ENCODE results near the gene AGPAT4.

The AGPAT4 gene

DNA sequence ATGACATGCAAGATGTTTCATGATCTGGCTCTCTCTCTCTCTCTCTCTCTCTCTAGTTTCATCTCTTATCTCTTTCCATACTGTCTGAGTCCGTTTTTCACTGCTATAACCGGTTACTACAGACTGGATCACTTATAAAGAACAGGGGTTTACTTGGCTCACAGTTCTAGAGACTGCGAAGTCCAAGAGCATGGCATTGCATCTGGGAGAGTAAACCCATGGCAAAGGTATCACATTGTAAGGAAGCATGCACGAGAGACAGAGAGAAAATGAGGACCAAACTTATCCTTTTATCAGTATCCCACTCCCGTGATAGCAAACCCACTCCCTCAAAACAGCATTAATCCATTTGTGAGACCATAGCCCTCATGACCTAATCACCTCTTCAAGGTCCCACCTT, 7.2 kb upstream of the AGPAT4 start:
- DNase-seq (ENCODE audit: low read depth): no peak

DNA sequence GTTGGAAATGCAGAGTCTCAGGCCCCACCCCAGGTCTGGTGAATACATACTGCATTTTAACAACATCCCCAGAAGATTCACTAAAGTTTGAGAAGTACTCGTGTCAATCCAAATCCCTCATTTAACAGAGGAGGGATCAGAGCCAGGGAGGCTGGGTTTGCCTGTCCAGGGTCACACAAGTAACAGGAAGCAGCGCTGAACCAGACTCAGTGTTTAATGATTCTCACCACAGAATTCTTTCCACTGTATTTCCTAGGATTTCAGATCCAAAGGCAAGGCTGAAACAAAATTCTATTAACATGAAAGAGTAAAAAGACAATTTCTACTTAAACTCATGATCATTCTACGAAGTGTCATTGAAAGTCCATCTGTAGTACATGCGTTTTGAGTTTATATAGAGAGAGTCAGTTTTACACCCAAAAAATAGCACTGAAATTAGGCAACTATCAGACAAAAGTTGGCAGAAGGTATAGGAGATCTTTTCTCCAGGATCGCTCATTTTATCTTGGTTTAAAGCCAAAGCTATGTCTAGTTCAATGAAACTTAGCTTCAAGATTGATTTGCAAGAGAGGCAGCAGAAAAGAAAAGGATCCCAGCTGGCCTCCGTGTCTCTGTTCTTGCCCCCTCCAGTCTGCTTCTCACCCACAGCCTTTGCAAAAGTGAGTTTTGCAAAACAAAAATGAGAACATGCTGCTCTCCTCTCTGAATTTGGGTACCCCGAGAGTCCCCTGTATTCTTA, 6.0 kb upstream of the AGPAT4 start:
- DNase-seq (ENCODE audit: low read depth): no peak

DNA sequence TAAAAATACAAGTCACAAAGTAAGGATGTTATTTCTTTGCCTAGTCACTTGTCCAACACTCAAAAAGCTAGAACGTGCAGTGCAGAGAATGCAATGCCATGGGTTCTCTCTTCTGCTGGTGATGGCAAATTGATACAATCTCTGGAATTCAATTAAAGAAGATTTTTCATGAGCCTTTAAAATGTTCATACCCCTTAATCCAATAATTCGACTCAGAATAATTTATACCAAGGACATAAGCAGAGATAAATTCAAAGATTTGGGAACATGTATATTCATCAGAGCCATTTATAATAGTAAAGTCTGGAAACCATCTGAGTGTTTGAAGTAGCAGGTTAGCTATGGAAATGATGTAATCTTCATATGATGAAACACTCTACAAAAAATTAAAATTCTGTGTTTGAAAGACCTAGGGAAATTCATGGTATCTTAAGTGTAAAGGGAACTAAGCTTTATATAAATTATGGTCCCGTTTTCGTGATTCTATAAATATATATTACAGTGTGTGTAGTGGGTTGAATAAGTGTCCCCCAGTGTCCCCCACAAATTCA, 2.8 kb upstream of the AGPAT4 start:
- DNase-seq (ENCODE audit: low read depth): no peak

DNA sequence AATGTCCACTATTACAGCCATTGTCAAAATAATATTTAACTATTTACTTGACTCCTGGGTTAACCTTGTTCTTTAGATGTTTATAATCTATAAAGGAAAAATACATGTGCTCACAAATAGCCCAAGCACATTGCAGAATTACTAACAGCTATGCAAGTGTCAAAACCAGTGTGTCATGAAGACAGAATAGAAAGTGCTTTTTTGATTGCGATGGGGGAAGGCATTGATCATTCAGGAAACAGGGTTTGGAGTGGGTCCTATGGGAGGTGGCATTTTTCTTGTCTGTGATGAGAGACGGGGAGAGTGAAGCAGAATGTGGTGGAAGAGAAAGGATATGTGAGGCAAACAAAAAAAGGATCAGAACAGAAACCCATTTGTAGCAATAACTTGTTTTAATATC, 1.0 kb upstream of the AGPAT4 start:
- DNase-seq (ENCODE audit: low read depth): no peak

DNA sequence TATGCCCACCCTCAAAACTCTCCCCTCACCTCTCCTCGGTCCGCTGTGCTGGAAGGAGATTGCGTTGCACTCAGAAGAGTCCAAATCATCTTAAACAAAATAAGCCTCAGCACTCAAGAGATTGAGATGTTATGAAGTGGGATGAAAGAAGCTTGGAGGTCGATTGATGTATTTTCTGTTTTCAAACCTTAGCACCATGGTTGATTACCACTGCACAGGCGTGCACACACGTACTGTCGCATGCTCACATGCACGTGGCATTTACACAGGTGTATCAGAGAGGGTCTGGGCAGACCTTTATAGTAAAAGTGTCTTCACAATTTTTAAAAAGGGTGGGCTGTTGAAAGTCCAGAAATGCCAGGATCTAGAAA, 612 bp upstream of the AGPAT4 start:
- DNase-seq (ENCODE audit: low read depth): no peak

DNA sequence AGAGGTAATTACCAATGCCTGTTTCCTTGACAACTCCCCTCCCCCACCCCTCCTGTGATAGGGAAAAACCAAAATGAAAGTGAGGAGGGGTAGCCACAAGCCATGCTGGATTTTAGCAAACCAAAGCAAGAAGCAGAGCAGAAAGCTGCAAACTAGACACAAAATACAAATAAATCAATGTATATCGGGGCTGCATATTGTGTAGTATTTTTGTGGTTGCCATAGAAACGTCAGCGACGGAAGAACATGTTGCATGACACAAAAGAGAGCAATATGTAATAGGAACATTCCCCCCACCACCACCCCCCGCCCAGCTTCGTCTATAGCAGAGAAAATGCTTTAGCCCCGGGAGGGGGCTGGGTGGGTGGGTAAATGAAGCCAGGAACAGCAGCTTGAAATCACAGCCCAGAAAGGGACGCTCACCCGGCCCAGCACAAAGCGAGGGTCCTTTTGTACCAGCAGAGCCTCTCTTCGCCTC, 548 bp downstream of the AGPAT4 start:
- DNase-seq (ENCODE audit: low read depth): peak; percentile 1

DNA sequence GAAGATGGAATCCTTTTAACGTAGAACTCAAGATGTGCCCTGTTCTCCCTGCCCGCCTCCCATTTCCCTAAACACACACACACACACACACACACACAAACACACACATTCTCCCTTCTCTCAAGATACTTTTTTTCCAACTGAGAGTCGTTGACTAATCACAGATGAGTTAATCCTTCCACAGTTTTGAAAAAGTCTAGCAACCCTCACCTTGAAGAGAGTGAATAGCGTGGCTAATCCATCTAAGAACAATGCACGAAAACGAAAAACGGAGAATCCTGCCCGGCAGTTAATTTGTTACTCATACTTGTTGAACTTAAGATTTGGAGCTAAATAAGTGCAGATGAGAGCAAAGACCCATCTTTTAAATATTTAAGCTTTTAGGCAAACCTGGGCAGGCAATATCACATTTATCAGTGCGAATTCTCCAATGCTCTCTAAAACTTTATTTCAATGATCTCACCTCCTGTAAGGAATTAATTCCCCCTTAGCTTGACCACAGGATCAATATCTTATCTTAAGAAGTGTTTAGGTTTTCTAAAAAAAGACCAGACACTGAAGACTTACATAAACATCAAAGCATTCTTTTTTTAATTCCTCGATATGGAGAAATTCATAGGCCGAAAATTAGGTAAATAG, 1.1 kb downstream of the AGPAT4 start:
- no peak for DNase-seq (ENCODE audit: low read depth)

DNA sequence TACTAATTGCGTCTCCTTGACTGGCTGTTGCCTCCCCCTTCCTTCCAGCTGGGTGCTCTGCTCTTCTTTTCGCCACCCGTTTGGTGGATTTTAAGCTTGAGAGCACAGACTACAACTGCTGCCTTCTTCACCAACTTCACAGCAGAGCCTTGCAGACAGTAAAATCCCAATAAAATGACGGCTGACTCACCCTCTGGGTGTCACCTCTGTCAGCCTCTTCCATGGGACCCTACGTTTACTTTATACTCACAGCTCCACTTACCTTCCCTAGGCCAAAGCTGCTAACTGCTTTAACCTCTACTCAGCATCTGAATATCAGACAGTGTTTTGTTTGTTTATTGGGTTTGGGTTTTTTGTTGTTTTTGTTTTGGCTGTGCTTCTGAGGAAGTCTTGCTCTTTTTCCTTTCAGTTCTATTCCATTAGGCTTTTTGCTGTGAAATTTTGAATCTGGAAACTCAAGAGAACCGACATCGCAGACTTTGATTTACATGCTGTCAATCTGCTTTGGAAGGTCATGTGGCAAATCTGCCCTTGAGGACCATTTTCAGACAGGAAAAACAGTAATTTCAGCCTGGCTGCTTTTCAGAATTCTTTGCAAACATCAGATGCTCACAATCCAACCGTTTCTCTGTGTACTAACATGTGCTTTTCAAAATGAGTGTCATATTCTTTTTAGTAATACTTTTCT, 2.4 kb downstream of the AGPAT4 start:
- no peak for DNase-seq (ENCODE audit: low read depth)

DNA sequence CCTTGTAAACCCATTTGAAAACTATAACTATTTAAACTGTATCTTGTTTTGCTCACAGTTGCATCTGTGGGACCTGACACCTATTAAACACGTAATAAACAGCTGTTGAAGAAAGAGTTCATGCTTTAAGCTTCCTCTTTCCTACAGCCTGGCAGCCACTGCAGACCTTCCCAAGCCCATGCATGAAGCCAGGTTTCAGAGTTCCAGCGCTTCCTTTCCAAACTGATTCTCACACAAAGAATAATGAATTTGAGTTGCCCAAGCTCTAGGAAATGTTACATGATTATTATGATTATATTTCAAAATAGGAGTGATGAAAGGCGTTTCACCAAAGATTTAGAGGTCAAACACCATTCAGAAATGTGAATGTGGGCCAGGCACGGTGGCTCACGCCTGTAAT, 3.7 kb downstream of the AGPAT4 start:
- DNase-seq (ENCODE audit: low read depth): no peak

DNA sequence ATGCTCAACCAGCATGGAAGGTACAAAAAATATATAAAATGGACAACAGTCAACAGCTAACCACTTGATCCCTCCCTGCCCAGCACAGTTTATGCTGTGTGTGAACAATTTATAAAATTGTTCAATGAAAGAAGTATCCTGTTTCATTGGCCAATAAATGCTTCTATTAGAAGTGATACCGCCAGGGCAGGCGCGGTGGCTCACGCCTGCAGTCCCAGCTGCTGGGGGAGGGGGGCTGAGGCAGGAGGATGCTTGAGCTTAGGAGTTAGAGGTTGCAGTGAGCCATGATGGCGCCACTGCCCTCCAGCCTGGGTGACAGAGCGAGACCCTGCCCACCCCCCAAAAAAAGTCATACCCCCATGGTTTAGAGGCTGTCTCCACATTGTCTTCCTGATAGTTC, 4.6 kb downstream of the AGPAT4 start:
- DNase-seq (ENCODE audit: low read depth): no peak

DNA sequence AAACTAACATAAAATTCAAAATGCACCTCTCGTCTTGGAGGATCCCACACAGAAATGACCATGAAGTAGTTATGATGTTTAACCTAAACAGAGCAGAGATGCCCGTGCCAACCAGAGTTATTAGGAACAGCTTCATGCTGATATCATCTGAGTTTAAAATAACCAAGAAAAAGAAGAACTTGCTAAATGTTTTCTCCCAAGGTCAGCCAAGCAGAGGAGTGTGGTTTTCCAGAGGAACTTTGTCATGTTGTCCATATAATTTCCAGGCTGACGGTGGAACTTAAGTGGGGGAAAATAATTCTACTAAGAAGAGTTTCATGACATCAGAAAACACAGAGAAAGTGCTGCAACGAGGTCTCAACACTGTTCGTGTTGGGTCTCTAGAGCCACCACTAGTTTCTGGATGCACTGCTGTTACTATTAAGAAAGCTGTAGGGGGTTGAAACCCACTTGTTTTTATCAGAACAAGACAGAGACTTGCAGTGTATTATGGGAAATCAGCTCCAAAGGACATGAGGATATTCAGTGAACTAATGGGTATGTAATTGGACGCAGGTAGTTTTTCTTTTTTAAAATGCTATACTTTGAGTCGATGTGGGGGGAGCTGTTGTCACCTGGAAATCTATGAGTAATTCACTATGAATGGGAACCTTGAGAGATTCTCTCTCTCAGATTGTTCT, 5.2 kb downstream of the AGPAT4 start:
- DNase-seq (ENCODE audit: low read depth): no peak

DNA sequence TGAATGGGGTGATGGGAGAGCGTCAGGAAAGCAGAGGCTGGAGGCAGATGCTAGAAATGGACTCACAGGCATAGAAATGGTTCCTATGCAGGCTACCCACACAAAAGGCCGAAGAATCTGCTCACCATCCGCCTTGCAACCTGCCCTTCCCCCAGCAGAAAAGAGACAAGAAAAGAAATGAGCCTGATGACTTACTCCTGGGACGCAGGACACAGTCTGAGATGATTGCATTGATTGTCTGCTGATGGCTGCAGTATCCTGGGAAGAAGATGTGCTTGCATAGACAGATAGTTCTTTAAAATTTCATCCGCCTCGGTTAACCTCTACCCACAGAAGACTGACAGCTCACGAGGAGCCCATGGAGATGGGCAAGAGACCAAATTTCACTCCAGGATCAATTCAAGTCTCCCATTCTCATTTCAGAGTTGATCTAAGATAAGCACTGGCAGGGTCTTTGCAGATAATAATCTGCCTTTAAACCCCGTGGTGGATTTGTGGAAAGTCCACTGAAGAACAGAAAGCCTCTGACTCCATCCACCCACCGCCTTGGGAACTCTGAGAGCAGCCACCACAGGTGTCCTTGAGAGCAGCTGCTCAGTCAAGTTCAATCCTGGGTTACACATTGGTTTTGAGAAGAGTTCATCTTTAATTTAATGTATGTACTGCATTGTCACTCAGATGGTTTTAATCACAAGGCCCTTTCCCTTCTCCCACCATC, 7.2 kb downstream of the AGPAT4 start:
- no peak for DNase-seq (ENCODE audit: low read depth)

DNA sequence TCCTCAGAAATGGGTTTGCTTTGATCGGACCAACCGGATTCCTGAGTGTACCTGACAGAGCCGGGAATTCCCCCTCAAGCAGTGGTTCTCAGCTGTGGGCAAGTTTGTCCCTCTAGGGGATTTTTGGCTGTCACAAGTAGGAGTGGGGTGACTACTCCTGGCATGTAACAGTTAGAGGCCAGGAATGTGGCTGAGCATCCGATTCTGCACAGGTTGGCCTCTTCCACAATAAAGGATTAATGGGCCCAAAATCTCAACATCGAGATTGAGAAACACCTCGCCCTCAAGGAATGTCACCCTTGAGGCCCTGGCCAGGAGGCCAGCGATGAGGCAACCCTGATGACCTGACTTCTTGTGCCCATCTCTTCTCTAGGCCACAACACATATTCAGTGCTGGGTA, 7.9 kb downstream of the AGPAT4 start:
- DNase-seq (ENCODE audit: low read depth): no peak

DNA sequence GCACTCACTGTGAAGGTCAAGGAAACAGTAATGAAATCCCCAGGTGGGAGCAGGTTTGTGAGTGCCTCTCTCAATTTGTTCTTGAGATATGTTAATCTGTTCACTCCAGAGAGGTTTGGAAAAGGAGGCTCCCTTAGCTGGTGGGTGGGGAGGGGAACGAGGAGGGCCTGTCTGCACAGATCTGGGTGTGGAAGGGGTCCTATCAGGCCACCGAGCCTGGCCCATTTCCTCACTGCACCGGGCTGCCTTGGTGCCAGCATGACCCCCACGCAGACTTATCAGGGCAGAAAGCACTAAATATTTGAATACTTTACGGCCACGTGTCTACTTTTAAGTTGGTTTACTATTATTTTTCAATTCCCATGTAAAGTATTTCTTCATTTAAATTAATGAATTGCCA, 8.3 kb downstream of the AGPAT4 start:
- DNase-seq (ENCODE audit: low read depth): no peak

DNA sequence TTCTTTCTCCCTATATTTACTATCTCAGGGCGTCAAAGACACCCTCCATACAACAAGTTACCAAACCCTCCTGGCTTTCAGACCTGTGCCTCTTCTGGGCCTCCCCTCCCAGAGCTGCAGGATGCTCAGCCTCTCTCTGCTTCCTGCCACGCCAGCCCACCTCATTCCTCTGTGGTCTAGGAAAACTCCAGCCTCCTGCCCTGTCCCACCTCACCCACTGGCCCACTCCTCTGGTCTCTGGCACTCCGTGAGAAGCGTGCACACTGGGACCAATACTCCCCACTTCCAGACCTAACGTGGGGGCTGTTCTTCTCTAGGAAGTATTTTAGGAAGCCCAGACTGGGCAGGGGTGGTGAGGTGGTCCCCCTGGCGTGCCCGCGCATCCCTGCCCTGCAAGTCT, 9.7 kb downstream of the AGPAT4 start:
- DNase-seq (ENCODE audit: low read depth): no peak

DNA sequence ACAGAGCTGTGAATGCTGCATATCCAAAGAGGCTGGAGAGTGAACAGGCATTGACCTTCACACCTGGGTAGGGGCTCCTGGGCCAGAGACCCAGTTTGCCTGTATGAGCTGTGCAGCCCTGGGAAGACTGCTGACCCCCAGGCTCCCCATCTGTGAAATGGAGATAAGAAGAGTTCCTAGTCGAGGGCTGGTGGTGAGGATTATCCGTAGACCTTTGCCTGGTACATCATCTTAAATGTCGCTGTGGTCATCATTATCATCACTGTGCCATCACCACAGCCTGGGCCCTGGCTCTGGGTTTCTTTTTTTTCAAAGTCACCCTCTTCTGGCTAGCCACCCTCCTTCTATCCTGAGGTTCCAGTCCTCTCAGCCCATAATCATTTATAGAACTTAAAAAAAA, 12.0 kb downstream of the AGPAT4 start:
- DNase-seq (ENCODE audit: low read depth): no peak

DNA sequence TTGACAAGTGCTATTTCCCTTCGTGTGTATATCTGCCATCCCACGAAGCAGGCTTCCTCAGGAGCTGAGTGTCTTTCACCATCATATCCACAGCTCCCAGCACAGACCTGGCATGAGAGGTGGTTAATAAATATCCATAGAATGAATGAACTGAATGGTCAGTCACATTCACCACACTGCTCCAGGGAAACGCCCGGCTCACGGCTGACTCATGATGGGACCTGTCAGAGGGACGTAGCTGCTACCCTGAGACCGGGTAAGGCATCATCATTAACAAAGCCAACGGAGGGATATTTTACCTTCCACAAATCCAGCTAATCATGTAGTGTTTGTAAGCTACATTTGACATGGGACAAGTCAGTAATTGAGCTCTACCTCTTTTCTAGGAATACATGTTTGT, 12.5 kb downstream of the AGPAT4 start:
- no peak for DNase-seq (ENCODE audit: low read depth)

DNA sequence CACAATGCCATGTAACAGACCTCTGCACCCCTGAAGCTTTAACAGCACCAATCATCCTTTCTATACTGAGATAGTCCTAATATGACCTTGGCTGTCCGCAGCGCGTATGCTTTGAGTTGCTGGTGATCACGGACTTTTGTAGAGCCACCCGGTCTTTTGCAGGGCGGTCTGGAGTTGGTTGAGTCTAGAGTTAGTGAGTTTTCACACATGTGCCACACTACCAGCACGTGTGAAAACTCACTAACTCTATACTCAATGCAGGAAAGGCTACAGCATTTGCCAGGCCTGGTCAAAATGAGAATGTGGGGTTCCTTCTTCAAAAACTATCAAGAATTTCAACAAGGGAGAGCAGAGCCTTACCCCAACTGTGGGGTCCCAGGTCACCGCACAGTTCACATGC, 14.6 kb downstream of the AGPAT4 start:
- no peak for DNase-seq (ENCODE audit: low read depth)

DNA sequence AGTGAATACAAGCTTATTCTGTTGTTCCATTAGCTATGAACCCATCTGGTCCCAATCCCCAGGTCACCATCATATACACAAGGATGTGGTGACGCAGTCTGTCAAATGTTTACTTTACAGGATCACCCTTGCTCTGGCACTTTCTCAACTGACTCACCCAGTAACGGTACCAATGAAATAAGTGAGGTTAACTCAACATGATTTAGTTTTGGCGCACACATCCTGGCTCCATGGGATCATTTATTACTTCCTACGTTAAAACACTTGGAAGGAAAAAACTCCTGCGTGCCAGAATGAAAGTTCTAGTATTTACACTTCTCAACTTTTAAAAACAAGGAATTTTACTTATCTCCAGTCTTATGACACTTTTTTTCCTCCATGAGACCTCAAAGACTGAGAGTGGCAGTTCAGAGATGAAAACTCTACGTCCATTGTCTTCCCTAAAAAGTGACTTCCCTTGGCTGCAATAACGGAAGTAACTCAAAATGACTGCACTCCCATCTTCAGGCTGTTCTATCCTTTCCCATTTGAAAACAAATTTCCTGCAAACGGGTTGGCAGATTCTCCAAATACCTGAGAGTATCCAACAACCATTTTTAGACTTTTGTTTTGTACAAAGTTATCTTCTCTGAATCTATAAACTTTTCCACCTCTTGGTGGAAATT, 15.9 kb downstream of the AGPAT4 start:
- DNase-seq (ENCODE audit: low read depth): no peak

DNA sequence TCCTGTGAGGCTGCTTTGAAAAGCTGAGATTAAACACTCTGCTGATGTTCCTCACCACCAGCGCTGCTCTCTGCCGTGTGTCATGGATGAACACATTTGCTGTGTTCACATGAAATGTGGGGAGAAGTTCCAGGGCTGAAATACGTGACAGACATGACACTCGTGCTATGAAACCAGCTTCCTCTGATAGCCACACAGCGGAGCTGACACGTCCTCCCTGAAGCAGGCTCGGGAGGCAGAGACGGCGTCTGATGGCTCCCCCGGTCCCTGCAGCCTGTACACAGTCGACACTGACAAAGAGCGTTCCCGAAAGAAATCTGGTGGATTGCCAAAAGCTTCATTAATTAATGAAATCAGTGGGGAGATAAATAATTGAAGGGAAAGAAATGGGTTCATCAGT, 17.5 kb downstream of the AGPAT4 start:
- no peak for DNase-seq (ENCODE audit: low read depth)

DNA sequence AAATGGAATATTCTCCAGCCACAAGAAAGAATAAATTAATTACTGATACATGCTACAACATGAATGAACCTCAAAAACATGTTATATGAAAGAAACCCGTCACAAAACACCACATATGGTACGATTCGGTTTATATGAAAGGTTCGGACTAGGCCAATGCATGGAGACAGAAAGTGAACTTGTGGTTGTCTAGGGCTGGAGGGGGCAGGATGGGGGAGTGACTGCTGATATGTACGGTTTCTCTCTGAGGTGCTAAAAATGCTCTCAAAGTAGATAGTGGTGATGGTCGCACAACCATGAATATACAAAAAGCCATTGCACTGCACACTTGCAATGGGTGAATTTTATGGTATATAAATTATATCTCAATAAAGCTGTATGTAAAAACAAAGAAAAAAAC, 18.3 kb downstream of the AGPAT4 start:
- DNase-seq (ENCODE audit: low read depth): no peak

Data from activated T-cell treated with anti-CD3 and anti-CD28 coated beads for 24 hours (primary cell).